GM12892 (cell line): Measurements from ENCODE around the gene KRT37.

Experiments
- POLR2A ChIP-seq: IDR thresholded peaks from 2 replicates; pipeline ENCODE4 v1.6.1; 2011; ENCODE audit warnings: low read depth, low read length, control low read depth
- POLR2AphosphoS5 ChIP-seq: IDR thresholded peaks from 2 replicates; pipeline ENCODE4 v1.6.1; 2011; ENCODE audit warnings: low read depth, low read length, control low read depth
- TAF1 ChIP-seq: IDR thresholded peaks from 2 replicates; pipeline ENCODE4 v1.6.1; 2011; ENCODE audit warnings: low read depth, mild to moderate bottlenecking, control low read depth, low read length, borderline replicate concordance

DNA sequence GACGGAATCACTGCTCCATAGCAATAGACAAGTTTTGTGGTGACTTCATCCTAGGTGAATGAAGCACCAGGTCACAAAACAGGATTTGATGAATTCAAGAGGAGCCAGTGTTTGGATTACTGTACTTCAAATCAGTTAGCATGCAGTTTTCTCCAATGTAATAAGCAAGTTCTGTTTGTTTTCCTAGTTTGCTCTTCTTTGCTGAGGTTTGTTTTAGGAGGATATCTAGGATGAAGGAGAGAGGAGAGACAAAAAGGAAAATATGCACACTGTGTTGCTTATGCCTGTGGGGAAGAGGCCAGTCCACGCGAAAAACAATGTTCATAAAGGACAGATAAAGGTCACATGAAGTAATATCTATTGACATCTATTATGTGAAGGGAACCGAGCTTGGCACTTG, 9.0 kb downstream of the KRT37 start:
- TF ChIP-seq POLR2AphosphoS5 (no peak), POLR2A (no peak), TAF1 (no peak)
